Heart left ventricle (tissue), 16 donors: ENCODE measurements around the gene GCH1. TPM values are rescaled to one million over a fixed set of nuclear protein-coding genes. Genes with fewer than 3 reads are reported as not detected.

Experiments
- ATAC-seq, 4 donors: fragments of 200-7000 bp; cut with Tn5 transposase; one replicate each; pipeline ENCODE4 v1.9.1; 2020 to 2022; ENCODE audit warnings: moderate library complexity in 4 of 4, mild to moderate bottlenecking in 3 of 4, moderate number of reproducible peaks in 1 of 4
- DNase-seq, 5 donors: peaks; one replicate each; pipeline ENCODE4 v3.0.0-alpha.2; 2020
- H3K27ac ChIP-seq, 12 donors: fragments of 200-600 bp; sonication (generic) in 4 of 12; one replicate each; pipeline versions ENCODE4 v1.5.0 to v1.8.0; 2016 to 2022; ENCODE audit warnings: mild to moderate bottlenecking in 2 of 12
- H3K27me3 ChIP-seq, 9 donors: fragments of 200-600 bp; sonication (generic) in 2 of 9; one replicate each; pipeline versions ENCODE4 v1.5.1 to v1.8.0; 2016 to 2022; ENCODE audit warnings: mild to moderate bottlenecking in 3 of 9
- H3K36me3 ChIP-seq, 9 donors: fragments of 200-600 bp; sonication (generic) in 2 of 9; one replicate each; pipeline versions ENCODE4 v1.5.0 to v1.8.0; 2018 to 2022; ENCODE audit warnings: mild to moderate bottlenecking in 2 of 9
- H3K4me1 ChIP-seq, 12 donors: fragments of 200-600 bp; sonication (generic) in 4 of 12; one replicate each; pipeline versions ENCODE4 v1.5.0 to v1.8.0; 2016 to 2022; ENCODE audit warnings: mild to moderate bottlenecking in 3 of 12
- H3K4me3 ChIP-seq, 12 donors: fragments of 200-600 bp; sonication (generic) in 4 of 12; one replicate each; pipeline versions ENCODE4 v1.5.0 to v1.8.0; 2017 to 2022; ENCODE audit warnings: mild to moderate bottlenecking in 9 of 12, moderate library complexity in 4 of 12
- H3K9me3 ChIP-seq, 12 donors: fragments of 200-600 bp; sonication (generic) in 4 of 12; one replicate each; pipeline versions ENCODE4 v1.5.0 to v1.8.0; 2016 to 2022; ENCODE audit warnings: mild to moderate bottlenecking in 1 of 12
- POLR2A ChIP-seq, 2 donors: fragments of 450-650 bp; IDR thresholded peaks; one replicate each; pipeline ENCODE4 v1.6.1; 2017; ENCODE audit warnings: antibody characterized with exemption in 2 of 2, mild to moderate bottlenecking in 2 of 2, moderate library complexity in 2 of 2
- WGBS, 4 donors: extraction: QIAGEN DNeasy Blood & Tissue Kit in 2 of 4; methylation state at CpG; one replicate each; pipeline versions ENCODE4 v1.1.5 to v1.1.7; 2013 to 2018; 5-methylcytosine and 5-hydroxymethylcytosine counted together
- intact Hi-C, 10 donors: fragments of 100-400 bp; cut with DNase I; formaldehyde crosslinking; loops; one replicate each; pipeline versions ENCODE4 v1.11.1 to v1.14.2; 2022
- polyA plus RNA-seq, 2 donors: library from polyadenylated mRNA; stranded (reverse); fragments of 200-250 nt; gene quantifications; one replicate each; pipeline ENCODE4 v1.2.3, GENCODE V29; 2013
- total RNA-seq, 9 donors: library from RNA; depleted of rRNA in 2 of 9; stranded (reverse); fragments of >200 nt in 2 of 9; fragmentation: NEBNext Ultra II Directional in 3 of 9; extraction: Animal tissue kit (Norgen Biotek cat#: 25700) in 3 of 9; gene quantifications; one replicate each; pipeline versions ENCODE4 v1.1.0 to v1.2.4, GENCODE V29; 2016 to 2023
- TF ChIP-seq, protein P1 (sequence below), 12 donors: fragments of 200-600 bp; sonication (generic) in 4 of 12; IDR thresholded peaks; one replicate each; pipeline versions ENCODE4 v1.5.0 to v1.8.0; 2018 to 2022; ENCODE audit warnings: antibody characterized with exemption in 12 of 12, mild to moderate bottlenecking in 5 of 12
- donor health status: ischemic (EF 13 %, LVEDD 7.1; RV severe dilation, severe dysfunction).
- donor health status: healthy with polysubstance abuse.
- donor health status: DM: no; HTN: yes; CAD: no.
- donor health status: DM: no; HTN: no; CAD: no.
- donor health status: ischemic (EF 25% LVEDD 6.9; RV normal size, moderate dysfunction).
- donor health status: ischemic (EF 25% LVEDD 5.7; RV mildly dilated, moderate dysfunction).
- donor health status: healthy.
- donor health status: DM: yes; HTN: yes; CAD: no.
- donor health status: ischemic (EF 35%, LVEDD 5.7; RV mildly dilated, moderate dysfunction).
- donor health status: nonischemic (EF 11% LVEDD 7.7; RV severe dilation, severe dysfunction).
- donor health status: DM: yes; HTN: yes; CAD: no.
- donor health status: PGD.
- donor health status: ischemic (EF 29% LVEDD 5.4; RV normal size, mild dysfunction).
- donor health status: nonischemic (EF 23%, LVEDD 6.1; RV moderate dilation, normal function).

GCH1 gene
- total and polyA plus RNA-seq, 11 donors = 1.6 to 13.8 (median 3.3) TPM

DNA sequence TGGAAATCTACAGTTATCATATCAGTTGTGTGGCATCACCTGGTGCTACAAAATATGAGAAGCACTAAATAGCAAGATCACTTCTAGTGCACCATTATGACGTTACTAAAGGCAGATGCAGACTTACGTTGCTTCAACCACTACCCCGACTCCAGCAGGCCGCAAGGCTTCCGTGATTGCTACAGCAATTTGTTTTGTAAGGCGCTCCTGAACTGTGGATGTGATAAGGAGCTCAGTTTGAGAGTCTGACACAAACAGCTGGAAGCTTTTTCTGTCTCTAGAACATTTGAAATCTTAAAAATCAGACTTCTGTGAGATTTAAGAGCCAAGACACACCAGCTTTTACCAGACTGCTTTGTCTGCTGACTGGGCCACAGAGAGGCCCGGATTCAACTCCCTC is 57.0 kb downstream of the GCH1 start:
- no peak for ATAC-seq
- Histone ChIP-seq H3K36me3 (peaks cover 0 to 49% (median 0%) of the 10 kb centered on the region in 9 donors), H3K27ac (no peak overlapping the region), H3K27me3 (no peaks in the 10 kb centered on the region), H3K9me3 (no peaks in the 10 kb centered on the region), H3K4me1 (no peaks in the 10 kb centered on the region), H3K4me3 (no peak overlapping the region)
- TF ChIP-seq, protein P1, sequence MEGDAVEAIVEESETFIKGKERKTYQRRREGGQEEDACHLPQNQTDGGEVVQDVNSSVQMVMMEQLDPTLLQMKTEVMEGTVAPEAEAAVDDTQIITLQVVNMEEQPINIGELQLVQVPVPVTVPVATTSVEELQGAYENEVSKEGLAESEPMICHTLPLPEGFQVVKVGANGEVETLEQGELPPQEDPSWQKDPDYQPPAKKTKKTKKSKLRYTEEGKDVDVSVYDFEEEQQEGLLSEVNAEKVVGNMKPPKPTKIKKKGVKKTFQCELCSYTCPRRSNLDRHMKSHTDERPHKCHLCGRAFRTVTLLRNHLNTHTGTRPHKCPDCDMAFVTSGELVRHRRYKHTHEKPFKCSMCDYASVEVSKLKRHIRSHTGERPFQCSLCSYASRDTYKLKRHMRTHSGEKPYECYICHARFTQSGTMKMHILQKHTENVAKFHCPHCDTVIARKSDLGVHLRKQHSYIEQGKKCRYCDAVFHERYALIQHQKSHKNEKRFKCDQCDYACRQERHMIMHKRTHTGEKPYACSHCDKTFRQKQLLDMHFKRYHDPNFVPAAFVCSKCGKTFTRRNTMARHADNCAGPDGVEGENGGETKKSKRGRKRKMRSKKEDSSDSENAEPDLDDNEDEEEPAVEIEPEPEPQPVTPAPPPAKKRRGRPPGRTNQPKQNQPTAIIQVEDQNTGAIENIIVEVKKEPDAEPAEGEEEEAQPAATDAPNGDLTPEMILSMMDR (IDR thresholded peaks at IDR 0.05) = no peak
- TF ChIP-seq POLR2A (IDR thresholded peaks at IDR 0.05) = no peak
- intact Hi-C loops = no loop called here
- 80 to 85% (median 83%) methylated on average over 7 of the region's 7 CpGs for WGBS, 4 donors
- DNase-seq = no peak

DNA sequence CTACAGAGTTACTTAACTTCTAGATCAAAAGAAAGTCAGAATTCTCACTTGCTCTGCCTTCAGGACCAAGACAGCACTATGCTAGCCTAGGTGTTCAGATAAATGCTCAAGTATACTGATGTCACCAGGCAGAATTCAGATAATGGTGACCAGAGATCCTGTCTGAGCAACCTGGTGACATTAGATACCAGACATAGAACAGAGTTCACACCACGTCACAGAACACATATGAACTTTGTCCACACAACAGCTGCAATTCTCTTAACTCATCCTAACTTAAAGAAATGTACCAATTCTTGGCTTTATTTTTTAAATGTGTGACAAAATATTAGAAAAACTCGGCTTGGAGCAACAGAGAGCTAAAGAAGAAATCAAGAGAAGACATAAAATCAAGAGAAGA is 58.1 kb downstream of the GCH1 start:
- H3K9me3 ChIP-seq = no peaks in the 10 kb centered on the region
- TF ChIP-seq, protein P1 (IDR thresholded peaks at IDR 0.05) = no peak
- TF ChIP-seq POLR2A (IDR thresholded peaks at IDR 0.05) = no peak
- DNase-seq (no peak), ATAC-seq (no peak)
- H3K27ac ChIP-seq = no peak overlapping the region
- 92 to 94% (median 93%) methylated on average over 2 of the region's 2 CpGs for WGBS, 4 donors
- no peak overlapping the region for H3K4me3 ChIP-seq
- H3K27me3 ChIP-seq = no peaks in the 10 kb centered on the region
- H3K4me1 ChIP-seq = peaks cover 0 to 7% (median 0%) of the 10 kb centered on the region in 12 donors
- intact Hi-C loops = no loop called here
- peaks cover 0 to 55% (median 0%) of the 10 kb centered on the region in 9 donors for H3K36me3 ChIP-seq

DNA sequence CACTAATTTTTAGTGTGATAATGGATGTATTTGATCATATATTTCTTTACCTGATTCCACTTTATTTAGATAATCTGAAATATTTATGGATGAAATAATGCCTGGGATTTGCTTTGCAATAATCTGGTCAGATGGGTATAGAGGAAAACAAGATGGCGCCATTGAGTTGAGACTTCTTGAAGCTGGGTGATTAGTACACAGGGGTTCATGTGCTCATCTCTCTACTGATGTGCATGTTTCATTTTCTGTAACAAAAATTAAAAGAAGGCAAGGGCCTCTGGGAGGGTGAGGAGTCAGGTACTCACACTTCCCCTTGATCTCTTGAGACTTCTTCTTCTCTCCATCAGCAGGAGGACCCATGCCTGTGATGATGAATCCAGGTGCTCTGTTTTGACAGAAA is 61.8 kb downstream of the GCH1 start:
- H3K36me3 ChIP-seq = peaks cover 0 to 44% (median 0%) of the 10 kb centered on the region in 9 donors
- H3K27ac ChIP-seq = no peak overlapping the region
- H3K4me1 ChIP-seq = peaks cover 0 to 7% (median 0%) of the 10 kb centered on the region in 12 donors
- 94 to 100% (median 97%) methylated on average over 1 of the region's 1 CpG for WGBS, 4 donors
- H3K27me3 ChIP-seq = no peaks in the 10 kb centered on the region
- H3K4me3 ChIP-seq = no peak overlapping the region
- intact Hi-C loops = no loop called here
- no peak for TF ChIP-seq POLR2A (IDR thresholded peaks at IDR 0.05)
- no peaks in the 10 kb centered on the region for H3K9me3 ChIP-seq
- no peak for ATAC-seq
- DNase-seq = no peak

DNA sequence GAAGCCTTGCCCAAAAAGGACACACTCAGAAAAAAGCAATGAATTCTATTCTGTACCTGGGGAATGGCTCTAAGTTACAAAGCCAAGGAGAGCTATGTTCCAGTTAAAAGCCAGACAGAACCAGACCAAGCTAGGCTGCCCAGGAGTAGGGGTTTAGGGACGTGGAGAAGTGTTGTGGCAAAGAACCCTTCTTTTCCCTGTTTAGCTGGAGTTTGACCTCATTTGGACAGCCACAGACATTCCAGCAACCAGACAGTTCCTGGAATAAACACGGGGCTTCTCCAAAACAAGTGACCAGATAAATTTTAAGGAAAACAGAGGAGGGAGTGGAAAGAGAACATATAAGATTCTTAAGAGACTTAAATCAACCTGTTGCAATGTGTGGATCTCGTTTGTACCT is 62.3 kb downstream of the GCH1 start:
- intact Hi-C loops = no loop called here
- Histone ChIP-seq H3K27me3 (no peaks in the 10 kb centered on the region), H3K9me3 (no peaks in the 10 kb centered on the region), H3K4me1 (peaks cover 0 to 7% (median 0%) of the 10 kb centered on the region in 12 donors), H3K4me3 (no peak overlapping the region), H3K27ac (peak overlapping the region in 2 of 12 donors; percentile 1 to 53), H3K36me3 (peaks cover 0 to 40% (median 0%) of the 10 kb centered on the region in 9 donors)
- ATAC-seq (peak in 1 of 4 donors; percentile 18), DNase-seq (no peak)
- TF ChIP-seq, protein P1 (IDR thresholded peaks at IDR 0.05) = no peak
- no peak for TF ChIP-seq POLR2A (IDR thresholded peaks at IDR 0.05)
- WGBS, 4 donors = 82 to 88% (median 87%) methylated on average over 3 of the region's 3 CpGs

DNA sequence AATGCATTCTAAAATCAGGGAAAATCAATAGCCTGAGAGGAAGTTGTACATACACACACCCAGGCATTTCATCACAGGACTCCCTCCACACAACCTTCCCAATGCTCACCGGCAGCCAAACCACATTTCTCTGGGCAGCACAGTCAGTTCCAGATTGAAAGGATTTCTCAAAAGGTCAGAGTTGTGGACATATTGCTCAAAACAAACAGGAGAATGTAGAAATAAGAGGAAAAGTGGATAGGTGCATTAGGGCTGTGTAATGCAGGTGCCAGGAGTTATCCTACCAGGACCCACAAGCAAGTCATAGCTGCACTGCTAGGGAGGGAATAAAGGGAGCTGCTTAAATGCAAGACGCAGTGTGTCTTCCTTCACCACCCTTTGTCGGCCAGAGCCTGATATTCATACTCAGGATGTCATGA is 62.9 kb downstream of the GCH1 start:
- 72 to 90% (median 84%) methylated on average over 3 of the region's 3 CpGs for WGBS, 4 donors
- no peaks in the 10 kb centered on the region for H3K27me3 ChIP-seq
- peak in 2 of 4 donors; percentile 20 to 74 for ATAC-seq
- intact Hi-C loops = no loop called here
- H3K4me1 ChIP-seq = peaks cover 0 to 7% (median 0%) of the 10 kb centered on the region in 12 donors
- no peak for DNase-seq
- no peak for TF ChIP-seq POLR2A (IDR thresholded peaks at IDR 0.05)
- TF ChIP-seq, protein P1 (IDR thresholded peaks at IDR 0.05) = no peak
- H3K9me3 ChIP-seq = no peaks in the 10 kb centered on the region
- no peak overlapping the region for H3K4me3 ChIP-seq
- H3K27ac ChIP-seq = peak overlapping the region in 2 of 12 donors; percentile 1 to 53
- H3K36me3 ChIP-seq = peaks cover 0 to 36% (median 0%) of the 10 kb centered on the region in 9 donors
